Measurements from ENCODE around the gene ADGRB3.
A peak's percentile ranks its signal among the peaks of the same experiment; 100 is the strongest.

Gene ADGRB3

GRCh38 chr6:68967549-68968300 is 332.6 kb downstream of the ADGRB3 start:
- no peak overlapping the region for H3K4me3 ChIP-seq (replicated peaks; ENCODE audit: low read depth, low read length)
- DNase-seq (ENCODE audit: extremely low read depth, insufficient read length): no peak
- H3K36me3 ChIP-seq (ENCODE audit: control insufficient read depth, insufficient read depth, low read length): no peaks in the 10 kb centered on the region
- peak; percentile 85 for TF ChIP-seq CTCF (IDR thresholded peaks at IDR 0.05; ENCODE audit: insufficient read depth, low read length, poor library complexity, severe bottlenecking)
- no peaks in the 10 kb centered on the region for H3K27me3 ChIP-seq (replicated peaks; ENCODE audit: control insufficient read depth, insufficient read depth, low read length)

GRCh38 chr6:68968301-68968649 is 333.2 kb downstream of the ADGRB3 start:
- H3K4me3 ChIP-seq (replicated peaks; ENCODE audit: low read depth, low read length): no peak overlapping the region
- no peaks in the 10 kb centered on the region for H3K27me3 ChIP-seq (replicated peaks; ENCODE audit: control insufficient read depth, insufficient read depth, low read length)
- no peak for TF ChIP-seq CTCF (IDR thresholded peaks at IDR 0.05; ENCODE audit: insufficient read depth, low read length, poor library complexity, severe bottlenecking)
- no peaks in the 10 kb centered on the region for H3K36me3 ChIP-seq (ENCODE audit: control insufficient read depth, insufficient read depth, low read length)
- no peak for DNase-seq (ENCODE audit: extremely low read depth, insufficient read length)

GRCh38 chr6:68973066-68973465 is 338.0 kb downstream of the ADGRB3 start:
- H3K36me3 ChIP-seq (ENCODE audit: control insufficient read depth, insufficient read depth, low read length): no peaks in the 10 kb centered on the region
- DNase-seq (ENCODE audit: extremely low read depth, insufficient read length): no peak
- H3K4me3 ChIP-seq (replicated peaks; ENCODE audit: low read depth, low read length): no peak overlapping the region
- H3K27me3 ChIP-seq (replicated peaks; ENCODE audit: control insufficient read depth, insufficient read depth, low read length): no peaks in the 10 kb centered on the region
- no peak for TF ChIP-seq CTCF (IDR thresholded peaks at IDR 0.05; ENCODE audit: insufficient read depth, low read length, poor library complexity, severe bottlenecking)

GRCh38 chr6:68975064-68975463 is 340.0 kb downstream of the ADGRB3 start:
- Histone ChIP-seq H3K4me3 (replicated peaks; ENCODE audit: low read depth, low read length) (no peak overlapping the region), H3K36me3 (ENCODE audit: control insufficient read depth, insufficient read depth, low read length) (no peaks in the 10 kb centered on the region), H3K27me3 (replicated peaks; ENCODE audit: control insufficient read depth, insufficient read depth, low read length) (no peaks in the 10 kb centered on the region)
- no peak for TF ChIP-seq CTCF (IDR thresholded peaks at IDR 0.05; ENCODE audit: insufficient read depth, low read length, poor library complexity, severe bottlenecking)
- no peak for DNase-seq (ENCODE audit: extremely low read depth, insufficient read length)

GRCh38 chr6:68975816-68976215 is 340.7 kb downstream of the ADGRB3 start:
- no peak for TF ChIP-seq CTCF (IDR thresholded peaks at IDR 0.05; ENCODE audit: insufficient read depth, low read length, poor library complexity, severe bottlenecking)
- H3K36me3 ChIP-seq (ENCODE audit: control insufficient read depth, insufficient read depth, low read length): no peaks in the 10 kb centered on the region
- no peak for DNase-seq (ENCODE audit: extremely low read depth, insufficient read length)
- H3K27me3 ChIP-seq (replicated peaks; ENCODE audit: control insufficient read depth, insufficient read depth, low read length): no peaks in the 10 kb centered on the region
- H3K4me3 ChIP-seq (replicated peaks; ENCODE audit: low read depth, low read length): no peak overlapping the region

- no peaks in the 10 kb centered on the region for H3K27me3 ChIP-seq (replicated peaks; ENCODE audit: control insufficient read depth, insufficient read depth, low read length)
- DNase-seq (ENCODE audit: extremely low read depth, insufficient read length): no peak
- no peak overlapping the region for H3K4me3 ChIP-seq (replicated peaks; ENCODE audit: low read depth, low read length)
- H3K36me3 ChIP-seq (ENCODE audit: control insufficient read depth, insufficient read depth, low read length): no peaks in the 10 kb centered on the region
- TF ChIP-seq CTCF (IDR thresholded peaks at IDR 0.05; ENCODE audit: insufficient read depth, low read length, poor library complexity, severe bottlenecking): peak; percentile 42
These were observed 341.2 kb downstream of the ADGRB3 start for GRCh38 chr6:68976260-68976659.

Measured in GM06990 (cell line).